PC-9 (cell line): ENCODE results near the gene SEMA4F. TPM values are rescaled to one million over a fixed set of nuclear protein-coding genes. Genes with fewer than 3 reads are reported as not detected.
"Not testable (repeated sequence)": the region's sequence is repeated elsewhere in the genome, so short reads cannot be mapped to it uniquely, and the experiment has no call there.

Experiments
- BruUV-seq: library from RNA; stranded (reverse); fragments of 400-500 nt; replicated peaks from 2 replicates; lab custom pipeline; 2021; lab: Mats Ljungman, UMichigan
- CTCF ChIA-PET: fragments of 300-600 bp; sonication (Branson Sonifier 250); formaldehyde crosslinking; loops from one replicate; lab custom pipeline; 2022; ENCODE audit warnings: antibody characterized with exemption; lab: Charles Lee
- POLR2A ChIA-PET: fragments of 300-600 bp; sonication (Branson Sonifier 250); formaldehyde crosslinking; loops from one replicate; lab custom pipeline; 2022; ENCODE audit warnings: antibody characterized with exemption; ENCODE audit not compliant: unreplicated experiment; lab: Charles Lee
- DNase-seq, 2 experiments: peaks; one replicate each; pipeline versions ENCODE4 v3.0.0 to v3.0.0-alpha.2; 2015 to 2022; ENCODE audit warnings: mixed read lengths in 1 of 2
- H2AFZ ChIP-seq: fragments of 200-600 bp; sonication (generic); 2 replicates; pipeline ENCODE4 v1.8.1; 2017; ENCODE audit warnings: antibody characterized with exemption
- H3F3A ChIP-seq: fragments of 200-600 bp; sonication (generic); 2 replicates; pipeline ENCODE4 v1.8.1; 2017; ENCODE audit warnings: antibody characterized with exemption, mild to moderate bottlenecking, low read depth; ENCODE audit not compliant: insufficient read depth
- H3K27ac ChIP-seq: fragments of 200-600 bp; sonication (generic); 2 replicates; pipeline ENCODE4 v1.6.1; 2016; ENCODE audit warnings: mixed run types
- H3K27me3 ChIP-seq: fragments of 200-600 bp; sonication (generic); 2 replicates; pipeline ENCODE4 v1.6.1; 2016; ENCODE audit warnings: low read depth, mixed run types; ENCODE audit not compliant: insufficient read depth
- H3K36me3 ChIP-seq: fragments of 200-600 bp; sonication (generic); 2 replicates; pipeline ENCODE4 v1.6.1; 2016; ENCODE audit warnings: low read depth, mixed run types
- H3K4me1 ChIP-seq: fragments of 200-600 bp; sonication (generic); replicated peaks from 2 replicates; pipeline ENCODE4 v1.6.1; 2016; ENCODE audit warnings: mixed run types; ENCODE audit not compliant: insufficient read depth
- H3K4me2 ChIP-seq: fragments of 200-600 bp; sonication (generic); 2 replicates; pipeline ENCODE4 v1.6.1; 2017; ENCODE audit warnings: mixed run types
- H3K4me3 ChIP-seq: fragments of 200-600 bp; sonication (generic); 2 replicates; pipeline ENCODE4 v1.6.1; 2016; ENCODE audit warnings: mixed run types
- H3K79me2 ChIP-seq: fragments of 200-600 bp; sonication (generic); 2 replicates; pipeline ENCODE4 v1.6.1; 2017; ENCODE audit warnings: low read depth, mixed run types
- H3K9me2 ChIP-seq: fragments of 200-600 bp; sonication (generic); 2 replicates; pipeline ENCODE4 v1.8.1; 2017; ENCODE audit warnings: mild to moderate bottlenecking; ENCODE audit not compliant: insufficient read depth
- H3K9me3 ChIP-seq: fragments of 200-600 bp; sonication (generic); 2 replicates; pipeline ENCODE4 v1.8.1; 2016; ENCODE audit warnings: low read depth; ENCODE audit not compliant: insufficient read depth
- H4K20me1 ChIP-seq: fragments of 200-600 bp; sonication (generic); 2 replicates; pipeline ENCODE4 v1.8.1; 2017; ENCODE audit not compliant: insufficient read depth
- CTCF ChIP-seq: fragments of 200-600 bp; sonication (generic); conservative IDR thresholded peaks from 2 replicates; pipeline ENCODE4 v1.6.1; 2017; ENCODE audit warnings: mixed run types, antibody characterized with exemption, mild to moderate bottlenecking, moderate library complexity
- EZH2 ChIP-seq: fragments of 200-600 bp; sonication (generic); IDR thresholded peaks from 2 replicates; pipeline ENCODE4 v1.8.0; 2017; ENCODE audit warnings: antibody characterized with exemption, low read depth
- intact Hi-C: fragments of 100-400 bp; cut with micrococcal nuclease; formaldehyde crosslinking; loops from one replicate; pipeline ENCODE4 v1.10.0; 2022; ENCODE audit not compliant: unreplicated experiment
- total RNA-seq: library from RNA; stranded (reverse); gene quantifications from 2 replicates; pipeline ENCODE4 v1.2.3, GENCODE V29; 2021

Gene SEMA4F
- total RNA-seq, 1 experiment from 2014 or later, result 12.3 TPM

- TF ChIP-seq CTCF (no peak), EZH2 (no peak)
- Histone ChIP-seq H3K27ac (peak overlapping the region; percentile 45), H3F3A (no peaks in the 10 kb centered on the region), H3K4me2 (0 out of 2 replicates have a peak overlapping the region, but pooled peaks have one; percentile 17), H3K36me3 (peaks cover 2% of the 10 kb centered on the region; the same call in 1 of the 2 replicates), H4K20me1 (no peaks in the 10 kb centered on the region), H3K27me3 (no peaks in the 10 kb centered on the region), H3K4me1 (peaks cover 8% of the 10 kb centered on the region; the same call in 1 of the 2 replicates), H3K4me3 (no peak overlapping the region), H2AFZ (peak overlapping the region; percentile 43; the same call in 1 of the 2 replicates), H3K9me2 (no peaks in the 10 kb centered on the region; the same call in 1 of the 2 replicates), H3K79me2 (no peaks in the 10 kb centered on the region), H3K9me3 (no peaks in the 10 kb centered on the region)
- DNase-seq, result peak in 1 of 2 experiments; percentile 47
- BruUV-seq, result no TSS peak
- intact Hi-C loops, result no loop called here
- CTCF ChIA-PET, result interaction anchor here (0.7 kb wide), 1 partner anchor 178 kb away, joined by 6 read pairs; no protein-coding TSS in a partner anchor
- POLR2A ChIA-PET, result interaction anchor here (0.5 to 0.7 kb wide), 4 partner anchors 58 to 846 kb away, joined by 3 to 4 read pairs (median 4); partner anchors contain the start of gene WBP1
These were observed 28.2 kb upstream of the SEMA4F start for GRCh38 chr2:74625658-74626425.

GRCh38 chr2:74628538-74629105 lies 25.4 kb upstream of the SEMA4F start:
- no peak for DNase-seq
- POLR2A ChIA-PET, result no interaction called here
- no peaks in the 10 kb centered on the region for H3K9me3 ChIP-seq
- no peaks in the 10 kb centered on the region for H4K20me1 ChIP-seq
- no peak overlapping the region for H2AFZ ChIP-seq
- no peaks in the 10 kb centered on the region; the same call in 1 of the 2 replicates for H3K9me2 ChIP-seq
- H3K79me2 ChIP-seq, result no peaks in the 10 kb centered on the region
- H3K27ac ChIP-seq, result no peak overlapping the region
- TF ChIP-seq CTCF (no peak), EZH2 (no peak)
- H3K36me3 ChIP-seq, result peaks cover 3% of the 10 kb centered on the region; the same call in 1 of the 2 replicates
- no peaks in the 10 kb centered on the region for H3K27me3 ChIP-seq
- no peaks in the 10 kb centered on the region for H3F3A ChIP-seq
- BruUV-seq, result no TSS peak
- CTCF ChIA-PET, result no interaction called here
- no peak overlapping the region for H3K4me2 ChIP-seq
- intact Hi-C loops, result no loop called here
- peaks cover 18% of the 10 kb centered on the region for H3K4me1 ChIP-seq
- no peak overlapping the region for H3K4me3 ChIP-seq

- H3K4me2 ChIP-seq, BruUV-seq, H3K9me2 ChIP-seq, H3K9me3 ChIP-seq, H3K79me2 ChIP-seq, H3F3A ChIP-seq, H3K27ac ChIP-seq, H3K36me3 ChIP-seq, H2AFZ ChIP-seq, H3K27me3 ChIP-seq, H3K4me3 ChIP-seq, intact Hi-C loops, DNase-seq, H4K20me1 ChIP-seq, POLR2A ChIA-PET: not testable (repeated sequence)
- H3K4me1 ChIP-seq, result peaks cover 18% of the 10 kb centered on the region
- CTCF ChIA-PET, result interaction anchor here (0.6 kb wide), 1 partner anchor 15 kb away, joined by 3 read pairs; no protein-coding TSS in a partner anchor
These were observed 23.6 kb upstream of the SEMA4F start for GRCh38 chr2:74630454-74630853.
